Parathyroid adenoma (tissue), 2 donors: ENCODE measurements around the gene WDR89.
"Not testable (repeated sequence)": the region's sequence is repeated elsewhere in the genome, so short reads cannot be mapped to it uniquely, and the experiment has no call there.

Source experiments
- H2AFZ ChIP-seq: fragments of 300-600 bp; sonication (generic); one replicate; pipeline ENCODE4 v1.7.0; 2017; ENCODE audit warnings: antibody characterized with exemption, mild to moderate bottlenecking
- H3K27ac ChIP-seq: fragments of 300-600 bp; sonication (generic); one replicate; pipeline ENCODE4 v1.7.0; 2017
- H3K27me3 ChIP-seq: fragments of 300-600 bp; sonication (generic); one replicate; pipeline ENCODE4 v1.7.0; 2017; ENCODE audit warnings: low read length; ENCODE audit not compliant: control insufficient read depth, insufficient read depth
- H3K36me3 ChIP-seq: fragments of 300-600 bp; sonication (generic); one replicate; pipeline ENCODE4 v1.7.0; 2017; ENCODE audit warnings: low read length; ENCODE audit not compliant: control insufficient read depth, insufficient read depth
- H3K4me1 ChIP-seq: fragments of 300-600 bp; sonication (generic); one replicate; pipeline ENCODE4 v1.7.0; 2017; ENCODE audit warnings: control low read depth
- H3K4me2 ChIP-seq: fragments of 300-600 bp; sonication (generic); one replicate; pipeline ENCODE4 v1.7.0; 2017; ENCODE audit warnings: low read length
- H3K4me3 ChIP-seq: fragments of 300-600 bp; sonication (generic); one replicate; pipeline ENCODE4 v1.7.0; 2017; ENCODE audit warnings: low read depth, low read length
- H3K79me2 ChIP-seq: fragments of 300-600 bp; sonication (generic); one replicate; pipeline ENCODE4 v1.7.0; 2017; ENCODE audit warnings: control low read depth
- H3K9ac ChIP-seq: fragments of 300-600 bp; sonication (generic); one replicate; pipeline ENCODE4 v1.7.0; 2017; ENCODE audit warnings: mild to moderate bottlenecking
- H3K9me3 ChIP-seq: fragments of 300-600 bp; sonication (generic); one replicate; pipeline ENCODE4 v1.7.0; 2017; ENCODE audit warnings: low read length; ENCODE audit not compliant: control insufficient read depth
- TF ChIP-seq, protein P1 (sequence below): fragments of 300-600 bp; sonication (generic); IDR thresholded peaks from one replicate; pipeline ENCODE4 v1.7.0; 2017; ENCODE audit warnings: antibody characterized with exemption, mild to moderate bottlenecking
- donor health status: primary hyperparathyroidism.

The WDR89 gene

DNA sequence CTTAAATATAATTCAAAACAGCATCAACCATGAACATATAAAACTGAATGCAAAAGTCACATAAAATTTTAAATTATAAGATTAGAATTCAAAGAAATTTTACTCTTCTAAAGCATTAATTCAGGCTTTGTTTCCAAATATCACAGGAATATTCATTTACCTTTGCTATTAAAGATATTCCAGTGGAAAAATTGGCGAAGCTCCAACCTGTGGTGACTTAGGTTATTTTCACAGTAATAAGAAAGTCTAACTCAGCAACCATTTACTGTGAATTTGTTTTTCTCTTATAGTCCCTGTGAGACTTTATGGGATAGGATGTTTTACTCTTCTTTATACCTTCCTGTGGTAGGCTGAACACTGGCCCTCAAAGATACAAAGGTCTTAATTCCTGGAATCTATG is 3.2 kb downstream of the WDR89 start:
- H3K79me2 ChIP-seq, result peaks cover 31% of the 10 kb centered on the region
- no peak overlapping the region for H3K4me2 ChIP-seq
- no peak overlapping the region for H3K4me3 ChIP-seq
- no peaks in the 10 kb centered on the region for H3K9me3 ChIP-seq
- no peak overlapping the region for H3K9ac ChIP-seq
- H3K36me3 ChIP-seq, result no peaks in the 10 kb centered on the region
- TF ChIP-seq, protein P1, sequence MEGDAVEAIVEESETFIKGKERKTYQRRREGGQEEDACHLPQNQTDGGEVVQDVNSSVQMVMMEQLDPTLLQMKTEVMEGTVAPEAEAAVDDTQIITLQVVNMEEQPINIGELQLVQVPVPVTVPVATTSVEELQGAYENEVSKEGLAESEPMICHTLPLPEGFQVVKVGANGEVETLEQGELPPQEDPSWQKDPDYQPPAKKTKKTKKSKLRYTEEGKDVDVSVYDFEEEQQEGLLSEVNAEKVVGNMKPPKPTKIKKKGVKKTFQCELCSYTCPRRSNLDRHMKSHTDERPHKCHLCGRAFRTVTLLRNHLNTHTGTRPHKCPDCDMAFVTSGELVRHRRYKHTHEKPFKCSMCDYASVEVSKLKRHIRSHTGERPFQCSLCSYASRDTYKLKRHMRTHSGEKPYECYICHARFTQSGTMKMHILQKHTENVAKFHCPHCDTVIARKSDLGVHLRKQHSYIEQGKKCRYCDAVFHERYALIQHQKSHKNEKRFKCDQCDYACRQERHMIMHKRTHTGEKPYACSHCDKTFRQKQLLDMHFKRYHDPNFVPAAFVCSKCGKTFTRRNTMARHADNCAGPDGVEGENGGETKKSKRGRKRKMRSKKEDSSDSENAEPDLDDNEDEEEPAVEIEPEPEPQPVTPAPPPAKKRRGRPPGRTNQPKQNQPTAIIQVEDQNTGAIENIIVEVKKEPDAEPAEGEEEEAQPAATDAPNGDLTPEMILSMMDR, result no peak
- no peak overlapping the region for H2AFZ ChIP-seq
- H3K27me3 ChIP-seq, result no peaks in the 10 kb centered on the region
- H3K4me1 ChIP-seq, result no peaks in the 10 kb centered on the region
- H3K27ac ChIP-seq, result no peak overlapping the region

DNA sequence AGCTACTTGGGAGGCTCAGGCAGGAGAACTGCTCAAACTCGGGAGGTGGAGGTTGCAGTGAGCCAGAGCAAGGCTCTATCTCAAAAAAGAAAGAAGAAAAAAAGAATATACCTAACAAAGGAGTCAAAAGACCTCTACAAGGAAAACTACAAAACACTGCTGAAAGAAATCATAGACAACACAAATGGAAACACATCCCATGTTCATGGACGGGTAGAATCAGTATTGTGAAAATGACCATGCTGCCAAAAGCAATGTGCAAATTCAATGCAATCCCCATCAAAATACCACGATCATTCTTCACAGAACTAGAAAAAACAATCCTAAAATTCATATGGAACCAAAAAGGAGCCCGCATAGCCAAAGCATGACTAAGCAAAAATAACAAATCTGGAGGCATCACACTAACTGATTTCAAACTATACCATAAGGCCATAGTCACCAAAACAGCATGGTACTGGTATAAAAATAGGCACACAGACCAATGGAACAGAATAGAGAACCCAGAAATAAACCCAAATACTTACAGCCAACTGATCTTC is 5.5 kb downstream of the WDR89 start:
- not testable (repeated sequence) for H3K27ac ChIP-seq, H3K27me3 ChIP-seq, H3K9me3 ChIP-seq, H3K4me1 ChIP-seq, H3K4me3 ChIP-seq, H2AFZ ChIP-seq, H3K4me2 ChIP-seq, H3K36me3 ChIP-seq, H3K9ac ChIP-seq
- H3K79me2 ChIP-seq, result peaks cover 38% of the 10 kb centered on the region

DNA sequence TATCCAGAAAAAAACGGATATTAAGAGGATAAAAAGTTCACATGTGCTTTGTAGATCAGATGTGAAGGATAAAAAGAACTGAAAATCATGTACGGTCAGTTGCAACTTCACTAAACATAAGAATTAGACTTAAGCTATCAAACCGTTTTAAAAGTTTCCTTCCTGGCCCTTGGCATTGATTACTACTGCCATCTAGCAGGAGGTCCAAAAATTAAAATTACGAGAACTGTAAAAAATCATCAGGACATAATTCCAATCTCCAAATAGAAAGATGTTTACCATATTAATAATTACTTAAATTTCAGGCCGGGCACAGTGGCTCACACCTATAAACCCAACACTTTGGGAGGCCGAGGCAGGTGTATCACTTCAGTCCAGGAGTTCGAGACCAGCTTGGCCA is 7.9 kb downstream of the WDR89 start:
- Histone ChIP-seq H3K27me3 (no peaks in the 10 kb centered on the region), H3K9me3 (no peaks in the 10 kb centered on the region), H3K9ac (no peak overlapping the region), H3K79me2 (peaks cover 38% of the 10 kb centered on the region), H3K27ac (no peak overlapping the region), H3K4me3 (no peak overlapping the region), H3K4me2 (no peak overlapping the region), H2AFZ (no peak overlapping the region), H3K36me3 (no peaks in the 10 kb centered on the region), H3K4me1 (no peaks in the 10 kb centered on the region)
- TF ChIP-seq, protein P1, result no peak

DNA sequence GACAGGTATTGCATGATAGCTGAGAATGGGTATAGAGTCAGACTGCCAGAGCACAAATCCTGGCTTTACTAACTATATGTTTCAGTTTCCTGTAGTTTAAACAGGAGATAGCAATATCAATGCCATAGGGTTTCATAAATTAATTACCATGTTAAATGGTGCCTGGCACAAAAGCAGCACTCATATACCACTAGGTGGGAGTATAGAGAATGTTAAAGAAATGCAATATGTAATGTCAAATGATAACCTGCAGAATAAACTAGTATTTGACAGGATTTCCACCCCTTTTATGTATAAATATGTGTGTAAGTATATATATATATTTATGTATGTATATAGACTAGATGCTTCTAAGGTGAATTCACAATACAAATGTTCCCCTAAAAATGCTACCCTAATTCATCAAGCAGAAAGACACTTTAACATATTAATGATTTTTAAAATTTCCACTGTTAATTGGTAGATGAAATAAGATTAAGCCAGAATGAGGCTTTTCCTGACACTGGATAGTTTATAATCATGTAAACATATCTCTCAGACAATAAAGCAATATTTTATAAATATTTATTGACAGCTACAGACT is 8.6 kb downstream of the WDR89 start:
- TF ChIP-seq, protein P1, result peak; percentile 39
- Histone ChIP-seq H3K79me2 (peaks cover 38% of the 10 kb centered on the region), H3K36me3 (no peaks in the 10 kb centered on the region), H3K9ac (no peak overlapping the region), H3K4me2 (no peak overlapping the region), H3K4me1 (no peaks in the 10 kb centered on the region), H2AFZ (no peak overlapping the region), H3K9me3 (no peaks in the 10 kb centered on the region), H3K27me3 (no peaks in the 10 kb centered on the region), H3K4me3 (no peak overlapping the region), H3K27ac (no peak overlapping the region)

DNA sequence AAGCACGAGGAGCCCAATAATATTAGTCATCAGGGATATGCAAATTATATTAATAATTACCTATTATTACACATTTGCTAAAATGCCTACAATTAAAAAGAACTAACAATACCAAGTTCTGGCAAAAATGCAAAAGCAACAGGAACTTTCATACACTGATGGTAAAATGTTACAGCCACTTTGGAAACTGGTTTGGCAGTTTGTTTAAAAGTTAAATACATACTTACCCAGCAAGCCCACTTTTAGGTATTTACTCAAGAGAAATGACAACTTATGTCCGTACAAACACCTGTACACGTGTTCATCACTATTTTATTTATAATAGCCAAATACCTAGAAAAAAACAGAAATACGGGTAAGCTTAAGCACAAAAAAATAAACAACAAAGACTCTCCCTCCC is 17.0 kb downstream of the WDR89 start:
- Histone ChIP-seq H3K9me3 (no peaks in the 10 kb centered on the region), H3K4me1 (no peaks in the 10 kb centered on the region), H3K27me3 (no peaks in the 10 kb centered on the region), H3K4me3 (no peak overlapping the region), H3K9ac (no peak overlapping the region), H3K36me3 (no peaks in the 10 kb centered on the region), H3K79me2 (peaks cover 7% of the 10 kb centered on the region), H3K4me2 (no peak overlapping the region), H2AFZ (no peak overlapping the region), H3K27ac (no peak overlapping the region)
- TF ChIP-seq, protein P1, result no peak
